HepG2 (cell line): ENCODE results near the gene SETD1A. TPM values are rescaled to one million over a fixed set of nuclear protein-coding genes. Genes with fewer than 3 reads are reported as not detected.

ENCODE experiments used
- CREB3 ChIP-seq: sonication (generic); formaldehyde crosslinking; IDR thresholded peaks from 2 replicates; pipeline ENCODE4 v1.5.0; 2020; ENCODE audit warnings: missing genetic modification reagents
- MLXIP ChIP-seq: sonication (generic); formaldehyde crosslinking; IDR thresholded peaks from 2 replicates; pipeline ENCODE4 v1.9.0; 2021; ENCODE audit warnings: missing genetic modification reagents, borderline replicate concordance
- NFE2L2 ChIP-seq: fragments of 150-350 bp; IDR thresholded peaks from 2 replicates; pipeline ENCODE4 v1.6.1; 2014; ENCODE audit warnings: low read length
- SOX13 ChIP-seq, 3 experiments: fragments of 450-650 bp in 1 of 3; sonication (generic) in 1 of 3; formaldehyde crosslinking in 1 of 3; IDR thresholded peaks in 2 of 3; conservative IDR thresholded peaks in 1 of 3; 2 replicates each; pipeline versions ENCODE4 v1.5.0 to v1.6.1; 2016 to 2020; ENCODE audit warnings: antibody characterized with exemption in 1 of 3, mild to moderate bottlenecking in 1 of 3, missing compliant biosample characterization in 1 of 3, missing genetic modification reagents in 1 of 3, moderate library complexity in 1 of 3
- THRA ChIP-seq: sonication (generic); formaldehyde crosslinking; IDR thresholded peaks from 2 replicates; pipeline ENCODE4 v1.4.0; 2020; ENCODE audit warnings: missing genetic modification reagents, borderline replicate concordance
- TP53 ChIP-seq: sonication (generic); formaldehyde crosslinking; conservative IDR thresholded peaks from 2 replicates; pipeline ENCODE4 v1.4.0; 2020; ENCODE audit warnings: missing genetic modification reagents
- ZBTB49 ChIP-seq: sonication (generic); formaldehyde crosslinking; IDR thresholded peaks from 2 replicates; pipeline ENCODE4 v1.4.0; 2020; ENCODE audit warnings: missing genetic modification reagents, borderline replicate concordance
- ZNF646 ChIP-seq: sonication (generic); formaldehyde crosslinking; IDR thresholded peaks from 2 replicates; pipeline ENCODE4 v1.9.0; 2021; ENCODE audit warnings: mild to moderate bottlenecking, missing genetic modification reagents
- ZNF670 ChIP-seq: sonication (generic); formaldehyde crosslinking; IDR thresholded peaks from 2 replicates; pipeline ENCODE4 v1.8.0; 2022; ENCODE audit warnings: mild to moderate bottlenecking, missing genetic modification reagents, borderline replicate concordance
- ZNF704 ChIP-seq: sonication (generic); formaldehyde crosslinking; IDR thresholded peaks from 2 replicates; pipeline ENCODE4 v1.8.1; 2023; ENCODE audit warnings: mild to moderate bottlenecking, inconsistent platforms, moderate library complexity, missing genetic modification reagents, borderline replicate concordance
- polyA plus RNA-seq, 8 experiments: library from polyadenylated mRNA; depleted of rRNA in 3 of 8; stranded (reverse) in 7 of 8; unstranded in 1 of 8; fragments of >200 nt; fragmentation: Illumina TruSeq in 4 of 8; extraction: Trizol in 4 of 8; gene quantifications; 2 replicates each; pipeline versions ENCODE4 v1.2.1 to v1.2.3, GENCODE V29; 2011 to 2016; ENCODE audit warnings: low read depth in 4 of 8, missing spikeins in 1 of 8, mixed read lengths in 1 of 8; ENCODE audit not compliant: insufficient read depth in 1 of 8
- total RNA-seq, 5 experiments: library from RNA; depleted of rRNA; stranded (reverse); fragments of >200 nt; fragmentation: Illumina TruSeq; extraction: Trizol; gene quantifications; 2 replicates each; pipeline ENCODE4 v1.2.3, GENCODE V29; 2016; ENCODE audit warnings: low read depth in 1 of 5

SETD1A gene
- total and polyA plus RNA-seq, 2 of the 13 experiments (the other 11 are each of a cell fraction or from before 2014, with no cell fraction given), result 3.8 to 5.6 TPM

- peak; percentile 28; the same call in 1 of the 2 replicates for TF ChIP-seq THRA (CRISPR knock-in tag)
- TF ChIP-seq MLXIP (CRISPR knock-in tag), result no peak
- no peak for TF ChIP-seq NFE2L2
- peak; percentile 60 for TF ChIP-seq SOX13 (IDR thresholded peaks at IDR 0.05)
- peak in 1 of 2 experiments; percentile 75; a peak in 2 of 4 replicates for TF ChIP-seq SOX13 (CRISPR knock-in tag; conservative IDR thresholded peaks at IDR 0.05 in 1 of 2, IDR thresholded peaks at IDR 0.05 in 1 of 2)
- 0 out of 2 replicates have a peak, but pooled peaks have one; percentile 78 for TF ChIP-seq CREB3 (CRISPR knock-in tag)
- peak; percentile 74; the same call in 1 of the 2 replicates for TF ChIP-seq ZNF704 (CRISPR knock-in tag)
- peak; percentile 90; the same call in 1 of the 2 replicates for TF ChIP-seq ZNF670 (CRISPR knock-in tag)
- no peak for TF ChIP-seq ZNF646 (CRISPR knock-in tag)
- TF ChIP-seq TP53 (CRISPR knock-in tag), result no peak
- TF ChIP-seq ZBTB49 (CRISPR knock-in tag), result no peak; the same call in 1 of the 2 replicates
These were observed 35.1 kb upstream of the SETD1A start (continued) for GRCh38 chr16:30922420-30922959.
